ENCODE data around the gene IFNGR2.

DNA sequence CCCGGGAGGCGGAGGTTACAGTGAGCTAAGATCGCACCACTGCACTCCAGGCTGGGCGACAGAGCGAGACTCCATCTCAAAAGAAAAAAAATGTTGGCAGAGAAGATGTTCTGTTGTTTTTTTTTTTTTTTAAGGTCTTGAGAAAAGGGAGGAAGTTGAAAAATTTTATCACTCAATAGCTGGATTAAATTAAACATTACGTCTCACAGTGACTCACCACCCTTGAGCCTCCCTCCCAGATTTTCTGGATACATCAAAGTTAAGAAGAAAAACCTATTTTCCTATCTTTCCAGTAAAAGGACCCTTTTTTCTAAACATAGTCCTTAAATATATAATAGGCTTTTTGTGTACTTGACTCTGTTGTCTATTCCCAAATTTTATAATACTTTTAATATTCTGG, 42.9 kb upstream of the IFNGR2 start:
- no peak for TF ChIP-seq TCF7L2 (IDR thresholded peaks at IDR 0.05; ENCODE audit: low read depth, low read length)
- TF ChIP-seq, protein P1, sequence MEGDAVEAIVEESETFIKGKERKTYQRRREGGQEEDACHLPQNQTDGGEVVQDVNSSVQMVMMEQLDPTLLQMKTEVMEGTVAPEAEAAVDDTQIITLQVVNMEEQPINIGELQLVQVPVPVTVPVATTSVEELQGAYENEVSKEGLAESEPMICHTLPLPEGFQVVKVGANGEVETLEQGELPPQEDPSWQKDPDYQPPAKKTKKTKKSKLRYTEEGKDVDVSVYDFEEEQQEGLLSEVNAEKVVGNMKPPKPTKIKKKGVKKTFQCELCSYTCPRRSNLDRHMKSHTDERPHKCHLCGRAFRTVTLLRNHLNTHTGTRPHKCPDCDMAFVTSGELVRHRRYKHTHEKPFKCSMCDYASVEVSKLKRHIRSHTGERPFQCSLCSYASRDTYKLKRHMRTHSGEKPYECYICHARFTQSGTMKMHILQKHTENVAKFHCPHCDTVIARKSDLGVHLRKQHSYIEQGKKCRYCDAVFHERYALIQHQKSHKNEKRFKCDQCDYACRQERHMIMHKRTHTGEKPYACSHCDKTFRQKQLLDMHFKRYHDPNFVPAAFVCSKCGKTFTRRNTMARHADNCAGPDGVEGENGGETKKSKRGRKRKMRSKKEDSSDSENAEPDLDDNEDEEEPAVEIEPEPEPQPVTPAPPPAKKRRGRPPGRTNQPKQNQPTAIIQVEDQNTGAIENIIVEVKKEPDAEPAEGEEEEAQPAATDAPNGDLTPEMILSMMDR (IDR thresholded peaks at IDR 0.05), result no peak
- TF ChIP-seq, protein P2, sequence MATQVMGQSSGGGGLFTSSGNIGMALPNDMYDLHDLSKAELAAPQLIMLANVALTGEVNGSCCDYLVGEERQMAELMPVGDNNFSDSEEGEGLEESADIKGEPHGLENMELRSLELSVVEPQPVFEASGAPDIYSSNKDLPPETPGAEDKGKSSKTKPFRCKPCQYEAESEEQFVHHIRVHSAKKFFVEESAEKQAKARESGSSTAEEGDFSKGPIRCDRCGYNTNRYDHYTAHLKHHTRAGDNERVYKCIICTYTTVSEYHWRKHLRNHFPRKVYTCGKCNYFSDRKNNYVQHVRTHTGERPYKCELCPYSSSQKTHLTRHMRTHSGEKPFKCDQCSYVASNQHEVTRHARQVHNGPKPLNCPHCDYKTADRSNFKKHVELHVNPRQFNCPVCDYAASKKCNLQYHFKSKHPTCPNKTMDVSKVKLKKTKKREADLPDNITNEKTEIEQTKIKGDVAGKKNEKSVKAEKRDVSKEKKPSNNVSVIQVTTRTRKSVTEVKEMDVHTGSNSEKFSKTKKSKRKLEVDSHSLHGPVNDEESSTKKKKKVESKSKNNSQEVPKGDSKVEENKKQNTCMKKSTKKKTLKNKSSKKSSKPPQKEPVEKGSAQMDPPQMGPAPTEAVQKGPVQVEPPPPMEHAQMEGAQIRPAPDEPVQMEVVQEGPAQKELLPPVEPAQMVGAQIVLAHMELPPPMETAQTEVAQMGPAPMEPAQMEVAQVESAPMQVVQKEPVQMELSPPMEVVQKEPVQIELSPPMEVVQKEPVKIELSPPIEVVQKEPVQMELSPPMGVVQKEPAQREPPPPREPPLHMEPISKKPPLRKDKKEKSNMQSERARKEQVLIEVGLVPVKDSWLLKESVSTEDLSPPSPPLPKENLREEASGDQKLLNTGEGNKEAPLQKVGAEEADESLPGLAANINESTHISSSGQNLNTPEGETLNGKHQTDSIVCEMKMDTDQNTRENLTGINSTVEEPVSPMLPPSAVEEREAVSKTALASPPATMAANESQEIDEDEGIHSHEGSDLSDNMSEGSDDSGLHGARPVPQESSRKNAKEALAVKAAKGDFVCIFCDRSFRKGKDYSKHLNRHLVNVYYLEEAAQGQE (IDR thresholded peaks at IDR 0.05; ENCODE audit: insufficient read depth in 1 of 2, low read depth in 2 of 2, low read length in 1 of 2), result no peak
